GM18498 (cell line): ENCODE data around the gene RIMS4.

Experiments used
- ATAC-seq: cut with Tn5 transposase; IDR thresholded peaks from one replicate; pipeline ENCODE4 v1.9.1; 2021; ENCODE audit warnings: mild to moderate bottlenecking, moderate library complexity; ENCODE audit not compliant: unreplicated experiment

The RIMS4 gene

GRCh38 chr20:44796758-44797457, 13.4 kb downstream of the RIMS4 start:
- ATAC-seq, result no peak

- no peak for ATAC-seq
Measured at GRCh38 chr20:44796311-44796710, 14.0 kb downstream of the RIMS4 start.

GRCh38 chr20:44795836-44796235, 14.5 kb downstream of the RIMS4 start:
- ATAC-seq, result no peak

- ATAC-seq, result no peak
Measured at GRCh38 chr20:44792796-44793195, 17.6 kb downstream of the RIMS4 start.

- ATAC-seq, result no peak
Measured at GRCh38 chr20:44790638-44791393, 19.5 kb downstream of the RIMS4 start.

GRCh38 chr20:44788706-44789456, 21.5 kb downstream of the RIMS4 start:
- ATAC-seq, result no peak

GRCh38 chr20:44787299-44787698, 23.0 kb downstream of the RIMS4 start:
- ATAC-seq, result no peak

- no peak for ATAC-seq
Measured at GRCh38 chr20:44785768-44786167, 24.6 kb downstream of the RIMS4 start.

GRCh38 chr20:44784688-44785087, 25.7 kb downstream of the RIMS4 start:
- no peak for ATAC-seq

- ATAC-seq, result no peak
Measured at GRCh38 chr20:44781791-44782190, 28.6 kb downstream of the RIMS4 start.

- ATAC-seq, result no peak
Measured at GRCh38 chr20:44781118-44781517, 29.2 kb downstream of the RIMS4 start.

GRCh38 chr20:44780226-44780625, 30.1 kb downstream of the RIMS4 start:
- ATAC-seq, result no peak

- no peak for ATAC-seq
Measured at GRCh38 chr20:44776980-44777379, 33.4 kb downstream of the RIMS4 start.

- ATAC-seq, result no peak
Measured at GRCh38 chr20:44773070-44773829, 37.1 kb downstream of the RIMS4 start.

GRCh38 chr20:44772636-44773035, 37.7 kb downstream of the RIMS4 start:
- ATAC-seq, result no peak

- no peak for ATAC-seq
Measured at GRCh38 chr20:44771172-44771535, 39.2 kb downstream of the RIMS4 start.

GRCh38 chr20:44770484-44771171, 39.7 kb downstream of the RIMS4 start:
- no peak for ATAC-seq

- no peak for ATAC-seq
Measured at GRCh38 chr20:44769481-44769863, 40.9 kb downstream of the RIMS4 start.

GRCh38 chr20:44768854-44769480, 41.4 kb downstream of the RIMS4 start:
- ATAC-seq, result no peak

- no peak for ATAC-seq
Measured at GRCh38 chr20:44768256-44768655, 42.1 kb downstream of the RIMS4 start.
